Gastroesophageal sphincter (tissue), 3 donors: Measurements from ENCODE around the gene RAPGEF2.

Source experiments
- EP300 ChIP-seq: sonication (generic); formaldehyde crosslinking; IDR thresholded peaks from one replicate; pipeline ENCODE4 v1.6.1; 2017; ENCODE audit warnings: antibody characterized with exemption, mild to moderate bottlenecking
- POLR2A ChIP-seq, 2 donors: fragments of 450-650 bp; IDR thresholded peaks; one replicate each; pipeline ENCODE4 v1.6.1; 2017; ENCODE audit warnings: antibody characterized with exemption in 2 of 2, mild to moderate bottlenecking in 2 of 2, moderate library complexity in 1 of 2
- POLR2AphosphoS5 ChIP-seq: sonication (generic); formaldehyde crosslinking; IDR thresholded peaks from one replicate; pipeline ENCODE4 v1.6.1; 2017; ENCODE audit warnings: antibody characterized with exemption
- TF ChIP-seq, protein P1 (sequence below), 4 experiments: fragments of 200-600 bp in 2 of 4; fragments of 450-650 bp in 2 of 4; sonication (generic) in 1 of 4; IDR thresholded peaks; one replicate each; pipeline ENCODE4 v1.5.1; 2017 to 2019; ENCODE audit warnings: antibody characterized with exemption in 4 of 4, mild to moderate bottlenecking in 2 of 4, moderate library complexity in 2 of 4

DNA sequence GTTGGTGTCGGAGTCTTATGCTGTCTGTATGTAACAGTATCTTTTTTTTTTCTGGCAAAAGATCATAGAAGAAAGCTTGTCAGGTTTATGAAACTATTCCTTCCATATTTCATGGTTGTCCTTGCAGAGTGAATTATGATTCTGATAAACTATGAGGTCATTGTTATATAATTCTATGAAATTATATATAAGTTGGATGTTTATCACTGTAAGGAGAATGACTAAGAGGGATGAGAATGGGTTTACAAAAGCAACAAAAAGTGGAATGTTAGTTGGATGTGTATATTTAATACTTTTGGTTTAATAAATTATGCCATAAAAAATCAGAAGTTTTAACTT, 43.1 kb downstream of the RAPGEF2 start:
- TF ChIP-seq, protein P1, sequence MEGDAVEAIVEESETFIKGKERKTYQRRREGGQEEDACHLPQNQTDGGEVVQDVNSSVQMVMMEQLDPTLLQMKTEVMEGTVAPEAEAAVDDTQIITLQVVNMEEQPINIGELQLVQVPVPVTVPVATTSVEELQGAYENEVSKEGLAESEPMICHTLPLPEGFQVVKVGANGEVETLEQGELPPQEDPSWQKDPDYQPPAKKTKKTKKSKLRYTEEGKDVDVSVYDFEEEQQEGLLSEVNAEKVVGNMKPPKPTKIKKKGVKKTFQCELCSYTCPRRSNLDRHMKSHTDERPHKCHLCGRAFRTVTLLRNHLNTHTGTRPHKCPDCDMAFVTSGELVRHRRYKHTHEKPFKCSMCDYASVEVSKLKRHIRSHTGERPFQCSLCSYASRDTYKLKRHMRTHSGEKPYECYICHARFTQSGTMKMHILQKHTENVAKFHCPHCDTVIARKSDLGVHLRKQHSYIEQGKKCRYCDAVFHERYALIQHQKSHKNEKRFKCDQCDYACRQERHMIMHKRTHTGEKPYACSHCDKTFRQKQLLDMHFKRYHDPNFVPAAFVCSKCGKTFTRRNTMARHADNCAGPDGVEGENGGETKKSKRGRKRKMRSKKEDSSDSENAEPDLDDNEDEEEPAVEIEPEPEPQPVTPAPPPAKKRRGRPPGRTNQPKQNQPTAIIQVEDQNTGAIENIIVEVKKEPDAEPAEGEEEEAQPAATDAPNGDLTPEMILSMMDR (IDR thresholded peaks at IDR 0.05): no peak
- TF ChIP-seq POLR2A (IDR thresholded peaks at IDR 0.05) (no peak), POLR2AphosphoS5 (no peak), EP300 (no peak)
